OCI-LY7 (cell line): ENCODE results near the gene ESYT2.

Experiments
- EZH2phosphoT487 ChIP-seq: fragments of 200-600 bp; sonication (generic); IDR thresholded peaks from 2 replicates; pipeline ENCODE4 v1.6.1; 2018; ENCODE audit warnings: low read depth, borderline replicate concordance, mild to moderate bottlenecking, mixed run types, antibody characterized with exemption, low read length, moderate library complexity, mixed read lengths
- TF ChIP-seq, protein P1 (sequence below): fragments of 200-600 bp; sonication (generic); conservative IDR thresholded peaks from 2 replicates; pipeline ENCODE4 v1.5.1; 2014; ENCODE audit warnings: mild to moderate bottlenecking, antibody characterized with exemption, low read length, moderate library complexity, mixed read lengths

DNA sequence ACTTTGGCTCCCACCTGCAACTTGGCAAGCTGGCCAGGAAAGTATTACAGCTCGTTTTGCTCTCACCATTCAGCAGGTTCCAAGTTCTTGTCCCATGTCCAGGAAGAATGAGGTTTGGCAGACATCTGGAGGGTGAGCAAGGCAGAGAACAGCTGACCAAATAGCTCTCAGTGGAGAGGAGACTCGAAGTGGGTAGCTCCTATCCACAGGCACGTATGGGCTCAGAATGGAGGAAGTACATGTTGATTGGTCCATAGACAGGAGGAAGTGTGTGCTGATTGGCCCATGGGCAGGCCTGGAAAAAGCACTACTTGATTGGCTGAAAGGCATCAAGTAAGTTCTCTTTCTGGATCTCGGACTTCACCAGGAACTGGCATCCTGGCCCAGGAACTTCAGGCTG, 121.7 kb downstream of the ESYT2 start:
- TF ChIP-seq, protein P1, sequence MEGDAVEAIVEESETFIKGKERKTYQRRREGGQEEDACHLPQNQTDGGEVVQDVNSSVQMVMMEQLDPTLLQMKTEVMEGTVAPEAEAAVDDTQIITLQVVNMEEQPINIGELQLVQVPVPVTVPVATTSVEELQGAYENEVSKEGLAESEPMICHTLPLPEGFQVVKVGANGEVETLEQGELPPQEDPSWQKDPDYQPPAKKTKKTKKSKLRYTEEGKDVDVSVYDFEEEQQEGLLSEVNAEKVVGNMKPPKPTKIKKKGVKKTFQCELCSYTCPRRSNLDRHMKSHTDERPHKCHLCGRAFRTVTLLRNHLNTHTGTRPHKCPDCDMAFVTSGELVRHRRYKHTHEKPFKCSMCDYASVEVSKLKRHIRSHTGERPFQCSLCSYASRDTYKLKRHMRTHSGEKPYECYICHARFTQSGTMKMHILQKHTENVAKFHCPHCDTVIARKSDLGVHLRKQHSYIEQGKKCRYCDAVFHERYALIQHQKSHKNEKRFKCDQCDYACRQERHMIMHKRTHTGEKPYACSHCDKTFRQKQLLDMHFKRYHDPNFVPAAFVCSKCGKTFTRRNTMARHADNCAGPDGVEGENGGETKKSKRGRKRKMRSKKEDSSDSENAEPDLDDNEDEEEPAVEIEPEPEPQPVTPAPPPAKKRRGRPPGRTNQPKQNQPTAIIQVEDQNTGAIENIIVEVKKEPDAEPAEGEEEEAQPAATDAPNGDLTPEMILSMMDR, result no peak
- no peak for TF ChIP-seq EZH2phosphoT487
